Thymus (tissue), 11 donors: Measurements from ENCODE around the gene ITIH6. TPM values are rescaled to one million over a fixed set of nuclear protein-coding genes. Genes with fewer than 3 reads are reported as not detected.
"Not testable (repeated sequence)": the region's sequence is repeated elsewhere in the genome, so short reads cannot be mapped to it uniquely, and the experiment has no call there.

Source experiments
- DNase-seq, 9 donors: peaks; one replicate each; pipeline ENCODE4 v3.0.0-alpha.2; 2013; ENCODE audit warnings: low spot score in 9 of 9, low read depth in 6 of 9, missing footprints in 1 of 9
- H3K27ac ChIP-seq, 2 donors: one replicate each; pipeline ENCODE4 v1.5.1; 2013; ENCODE audit warnings: control low read depth in 1 of 2, low read depth in 1 of 2, low read length in 1 of 2, mild to moderate bottlenecking in 1 of 2, moderate library complexity in 1 of 2
- H3K27me3 ChIP-seq, 2 donors: one replicate each; pipeline ENCODE4 v1.5.1; 2013; ENCODE audit warnings: low read length in 1 of 2; ENCODE audit not compliant: control insufficient read depth in 2 of 2, insufficient read depth in 1 of 2
- H3K36me3 ChIP-seq, 2 donors: one replicate each; pipeline ENCODE4 v1.5.1; 2013; ENCODE audit warnings: low read length in 1 of 2, mild to moderate bottlenecking in 1 of 2, moderate library complexity in 1 of 2; ENCODE audit not compliant: control insufficient read depth in 2 of 2, insufficient read depth in 2 of 2
- H3K4me1 ChIP-seq, 2 donors: one replicate each; pipeline ENCODE4 v1.5.1; 2013; ENCODE audit warnings: low read length in 2 of 2; ENCODE audit not compliant: control insufficient read depth in 2 of 2, insufficient read depth in 2 of 2
- H3K4me3 ChIP-seq, 2 donors: one replicate each; pipeline ENCODE4 v1.5.1; 2013; ENCODE audit warnings: low read length in 2 of 2, control low read depth in 1 of 2, mild to moderate bottlenecking in 1 of 2
- H3K9me3 ChIP-seq, 2 donors: one replicate each; pipeline ENCODE4 v1.5.1; 2013; ENCODE audit warnings: low read length in 1 of 2, mild to moderate bottlenecking in 1 of 2; ENCODE audit not compliant: control insufficient read depth in 2 of 2, insufficient read depth in 1 of 2
- WGBS: extraction: QIAGEN DNeasy Blood & Tissue Kit; methylation state at CpG from one replicate; pipeline ENCODE4 v1.1.7; 2013; 5-methylcytosine and 5-hydroxymethylcytosine counted together
- polyA plus RNA-seq: library from polyadenylated mRNA; stranded (reverse); fragments of 200-250 nt; gene quantifications from one replicate; pipeline ENCODE4 v1.2.3, GENCODE V29; 2013
- total RNA-seq: library from RNA; stranded (reverse); fragments of 120-200 nt; gene quantifications from one replicate; pipeline ENCODE4 v1.2.4, GENCODE V29; 2013
- donor health status: healthy.

Gene ITIH6
- total and polyA plus RNA-seq, 2 donors: not detected

GRCh38 chrX:54810532-54810931 lies 12.5 kb upstream of the ITIH6 start:
- Histone ChIP-seq H3K4me3 (no peak overlapping the region), H3K4me1 (peaks cover 0 to 5% of the 10 kb centered on the region in 2 donors), H3K27me3 (no peaks in the 10 kb centered on the region), H3K36me3 (peaks cover 45 to 50% of the 10 kb centered on the region in 2 donors), H3K9me3 (no peaks in the 10 kb centered on the region), H3K27ac (no peak overlapping the region)
- WGBS: 99% methylated on average over 5 of the region's 5 CpGs
- no peak for DNase-seq

DNA sequence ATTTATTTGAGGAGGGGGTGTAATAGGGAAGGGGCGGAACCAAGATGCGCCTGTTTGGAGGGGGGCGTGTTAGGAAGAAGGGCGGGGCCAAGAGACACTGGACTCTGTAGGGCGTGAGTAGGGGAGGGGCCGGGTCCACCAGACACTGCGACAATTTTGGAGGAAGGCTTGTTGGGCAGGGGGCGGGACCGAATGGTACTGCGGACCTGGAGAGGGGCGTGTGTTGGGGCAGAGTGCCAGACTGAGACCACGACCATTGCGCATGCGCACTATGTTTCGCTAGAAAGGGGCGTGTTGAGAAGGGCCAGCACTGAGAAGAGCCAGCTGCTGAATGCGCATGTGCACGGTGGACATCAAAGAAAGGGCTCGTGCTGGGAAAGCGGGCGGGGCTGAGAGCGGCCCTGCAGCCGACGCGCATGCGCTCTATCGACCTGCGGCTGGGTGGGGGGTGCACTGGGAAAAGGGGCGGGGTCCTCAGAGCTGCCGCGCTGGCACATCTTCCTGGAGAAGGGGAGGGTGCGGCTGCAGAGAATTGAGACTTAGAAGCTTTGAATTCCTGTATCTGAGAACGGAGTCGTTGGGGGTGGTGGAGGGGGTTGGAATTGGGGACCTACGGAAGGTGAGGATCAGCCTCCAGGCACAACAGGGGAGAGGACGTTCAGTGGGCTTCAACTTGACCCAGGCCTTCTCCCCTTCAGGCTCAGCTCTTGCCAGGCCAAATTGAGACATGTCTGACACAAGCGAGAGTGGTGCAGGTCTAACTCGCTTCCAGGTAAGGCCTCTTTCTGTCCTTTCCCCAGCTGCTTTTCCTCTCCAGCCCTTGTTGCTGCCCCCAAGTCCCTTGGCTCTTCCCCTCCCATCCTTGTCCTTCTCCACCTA lies 10.8 kb upstream of the ITIH6 start:
- H3K4me1 ChIP-seq: peaks cover 0 to 5% of the 10 kb centered on the region in 2 donors
- H3K9me3 ChIP-seq: no peaks in the 10 kb centered on the region
- WGBS: 7% methylated on average over 38 of the region's 38 CpGs
- DNase-seq: peak; percentile 69 to 94 (median 83)
- no peaks in the 10 kb centered on the region for H3K27me3 ChIP-seq
- peaks cover 31 to 34% of the 10 kb centered on the region in 2 donors for H3K36me3 ChIP-seq
- peak overlapping the region; percentile 88 for H3K27ac ChIP-seq
- peak overlapping the region; percentile 77 to 81 for H3K4me3 ChIP-seq

- Histone ChIP-seq H3K4me1 (peaks cover 0 to 5% of the 10 kb centered on the region in 2 donors), H3K36me3 (peaks cover 25 to 29% of the 10 kb centered on the region in 2 donors), H3K27me3 (no peaks in the 10 kb centered on the region), H3K9me3 (no peaks in the 10 kb centered on the region), H3K4me3 (peak overlapping the region; percentile 77 to 81), H3K27ac (peak overlapping the region; percentile 88)
- peak; percentile 4 to 70 (median 36) for DNase-seq
- WGBS: under 1% methylated on average over 23 of the region's 23 CpGs
These were observed 10.1 kb upstream of the ITIH6 start for GRCh38 chrX:54808109-54808604.

GRCh38 chrX:54807524-54808108 lies 9.6 kb upstream of the ITIH6 start, which contains the start of gene MAGED2:
Gene MAGED2 (plus strand): TSS chrX:54807745. CDS start chrX:54809332, 1,587 bp downstream.
- DNase-seq: peak; percentile 27 to 78 (median 53)
- WGBS: under 1% methylated on average over 17 of the region's 17 CpGs
- H3K4me1 ChIP-seq: peaks cover 0 to 5% of the 10 kb centered on the region in 2 donors

GRCh38 chrX:54799046-54799445 lies 991 bp upstream of the ITIH6 start:
- H3K27me3 ChIP-seq: no peaks in the 10 kb centered on the region
- WGBS: 98% methylated on average over 2 of the region's 2 CpGs
- no peak for DNase-seq

More at GRCh38 chrX:54807524-54808108, 9.6 kb upstream of the ITIH6 start, which contains the start of gene MAGED2:
- peaks cover 21 to 26% of the 10 kb centered on the region in 2 donors for H3K36me3 ChIP-seq
- H3K27ac ChIP-seq: peak within 1 kb of the TSS; percentile 88
- no peaks in the 10 kb centered on the region for H3K9me3 ChIP-seq
- H3K4me3 ChIP-seq: peak within 1 kb of the TSS; percentile 77 to 81
- no peaks in the 10 kb centered on the region for H3K27me3 ChIP-seq

DNA sequence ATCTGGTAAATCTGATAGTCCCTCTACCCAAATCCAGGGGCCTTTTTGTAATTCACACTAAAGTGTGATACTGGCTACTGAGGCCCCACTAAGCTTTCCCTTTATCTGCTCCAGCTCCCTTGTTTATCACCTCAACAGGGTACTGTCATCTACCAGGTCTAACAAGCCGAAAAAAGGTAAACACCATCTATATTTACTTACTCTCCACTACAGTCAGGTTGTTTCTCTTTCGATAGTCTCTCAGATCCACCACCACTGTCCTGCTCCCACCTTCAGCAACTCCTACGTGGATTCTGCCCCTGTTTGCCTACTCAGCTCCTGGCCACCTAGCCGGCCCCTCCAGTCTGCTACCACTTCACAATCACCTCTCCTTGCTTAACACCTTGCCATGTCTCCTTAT lies 3.3 kb downstream of the ITIH6 start:
- no peaks in the 10 kb centered on the region for H3K4me1 ChIP-seq
- 94% methylated on average over 4 of the region's 4 CpGs for WGBS
- H3K9me3 ChIP-seq: no peaks in the 10 kb centered on the region
- H3K27ac ChIP-seq: no peak overlapping the region
- no peak for DNase-seq
- H3K27me3 ChIP-seq: no peaks in the 10 kb centered on the region
- H3K36me3 ChIP-seq: no peaks in the 10 kb centered on the region
- no peak overlapping the region for H3K4me3 ChIP-seq

More at GRCh38 chrX:54799046-54799445, 991 bp upstream of the ITIH6 start:
- Histone ChIP-seq H3K9me3 (no peaks in the 10 kb centered on the region), H3K4me1 (no peaks in the 10 kb centered on the region), H3K27ac (no peak overlapping the region), H3K4me3 (no peak overlapping the region), H3K36me3 (no peaks in the 10 kb centered on the region)

GRCh38 chrX:54794028-54794427 lies 4.0 kb downstream of the ITIH6 start:
- Histone ChIP-seq H3K27me3 (no peaks in the 10 kb centered on the region), H3K4me3 (no peak overlapping the region)
- DNase-seq: no peak

DNA sequence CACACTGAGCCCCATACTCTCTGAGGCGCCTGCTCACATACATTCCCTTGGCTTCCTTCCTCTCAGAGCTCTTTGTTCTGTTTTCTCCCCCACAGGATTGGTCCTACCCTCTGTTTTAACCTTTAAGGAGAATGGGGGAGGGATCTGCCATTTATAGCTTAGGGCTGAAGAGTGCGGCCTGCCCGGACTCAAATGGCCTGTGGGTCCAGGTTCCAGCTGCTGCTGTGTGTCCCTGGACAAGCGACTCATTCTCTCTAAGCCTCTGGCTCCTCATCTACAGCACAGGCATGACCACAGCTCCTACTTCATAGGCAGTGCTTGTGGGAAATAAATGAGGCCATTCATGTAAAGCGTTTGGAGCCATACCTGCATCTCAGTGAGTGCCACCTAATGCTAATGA lies 8.7 kb downstream of the ITIH6 start:
- not testable (repeated sequence) for H3K4me3 ChIP-seq, H3K9me3 ChIP-seq, H3K27ac ChIP-seq, H3K36me3 ChIP-seq, DNase-seq, H3K4me1 ChIP-seq, H3K27me3 ChIP-seq
- 76% methylated on average over 5 of the region's 5 CpGs for WGBS

More at GRCh38 chrX:54794028-54794427, 4.0 kb downstream of the ITIH6 start:
- no peaks in the 10 kb centered on the region for H3K9me3 ChIP-seq
- H3K27ac ChIP-seq: no peak overlapping the region
- 39% methylated on average over 1 of the region's 1 CpG for WGBS
- no peaks in the 10 kb centered on the region for H3K4me1 ChIP-seq
- H3K36me3 ChIP-seq: no peaks in the 10 kb centered on the region

DNA sequence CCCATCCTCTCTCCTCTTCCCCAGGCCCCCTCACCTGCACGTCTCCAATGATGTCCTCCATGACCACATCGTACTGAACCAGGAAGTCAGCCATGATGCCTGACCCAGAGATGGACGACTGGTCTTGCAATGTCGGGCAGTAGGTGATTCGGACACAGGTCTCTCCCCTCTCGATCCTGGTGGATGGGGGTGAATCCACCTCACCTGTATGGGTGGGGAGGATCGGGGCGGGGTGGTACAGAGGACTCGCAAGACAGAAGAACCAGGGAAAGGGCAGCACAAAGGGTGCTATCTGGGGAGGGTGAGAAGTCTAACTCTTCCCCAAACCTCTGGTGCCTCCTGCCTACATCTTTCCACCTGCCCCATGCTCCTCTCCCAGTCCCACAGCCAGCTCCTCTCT lies 9.6 kb downstream of the ITIH6 start:
- H3K27me3 ChIP-seq: no peaks in the 10 kb centered on the region
- H3K9me3 ChIP-seq: no peaks in the 10 kb centered on the region
- DNase-seq: no peak
- H3K4me1 ChIP-seq: no peaks in the 10 kb centered on the region
- no peak overlapping the region for H3K27ac ChIP-seq
- H3K4me3 ChIP-seq: no peak overlapping the region
- WGBS: 97% methylated on average over 8 of the region's 9 CpGs
- H3K36me3 ChIP-seq: no peaks in the 10 kb centered on the region
